ENCODE measurements around the gene NRSN2.

NRSN2 gene

GRCh38 chr20:312866-313265 is 34.0 kb upstream of the NRSN2 start:
- no peak for DNase-seq (ENCODE audit: low spot score)
- no peak overlapping the region for H3K4me3 ChIP-seq
- TF ChIP-seq, protein P1, sequence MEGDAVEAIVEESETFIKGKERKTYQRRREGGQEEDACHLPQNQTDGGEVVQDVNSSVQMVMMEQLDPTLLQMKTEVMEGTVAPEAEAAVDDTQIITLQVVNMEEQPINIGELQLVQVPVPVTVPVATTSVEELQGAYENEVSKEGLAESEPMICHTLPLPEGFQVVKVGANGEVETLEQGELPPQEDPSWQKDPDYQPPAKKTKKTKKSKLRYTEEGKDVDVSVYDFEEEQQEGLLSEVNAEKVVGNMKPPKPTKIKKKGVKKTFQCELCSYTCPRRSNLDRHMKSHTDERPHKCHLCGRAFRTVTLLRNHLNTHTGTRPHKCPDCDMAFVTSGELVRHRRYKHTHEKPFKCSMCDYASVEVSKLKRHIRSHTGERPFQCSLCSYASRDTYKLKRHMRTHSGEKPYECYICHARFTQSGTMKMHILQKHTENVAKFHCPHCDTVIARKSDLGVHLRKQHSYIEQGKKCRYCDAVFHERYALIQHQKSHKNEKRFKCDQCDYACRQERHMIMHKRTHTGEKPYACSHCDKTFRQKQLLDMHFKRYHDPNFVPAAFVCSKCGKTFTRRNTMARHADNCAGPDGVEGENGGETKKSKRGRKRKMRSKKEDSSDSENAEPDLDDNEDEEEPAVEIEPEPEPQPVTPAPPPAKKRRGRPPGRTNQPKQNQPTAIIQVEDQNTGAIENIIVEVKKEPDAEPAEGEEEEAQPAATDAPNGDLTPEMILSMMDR (IDR thresholded peaks at IDR 0.05) = no peak
- H3K27ac ChIP-seq = no peak overlapping the region

- H3K4me3 ChIP-seq = no peak overlapping the region
- no peak for DNase-seq (ENCODE audit: low spot score)
- TF ChIP-seq, protein P1 (IDR thresholded peaks at IDR 0.05) = no peak
- H3K27ac ChIP-seq = no peak overlapping the region
These were observed 33.5 kb upstream of the NRSN2 start for GRCh38 chr20:313402-313801.

GRCh38 chr20:313948-314347 is 33.0 kb upstream of the NRSN2 start:
- DNase-seq (ENCODE audit: low spot score) = no peak
- Histone ChIP-seq H3K27ac (no peak overlapping the region), H3K4me3 (no peak overlapping the region)
- TF ChIP-seq, protein P1 (IDR thresholded peaks at IDR 0.05) = no peak

GRCh38 chr20:316316-317068 is 30.4 kb upstream of the NRSN2 start:
- no peak overlapping the region for H3K4me3 ChIP-seq
- no peak for DNase-seq (ENCODE audit: low spot score)
- TF ChIP-seq, protein P1 (IDR thresholded peaks at IDR 0.05) = no peak
- H3K27ac ChIP-seq = no peak overlapping the region

- peak; percentile 94 for DNase-seq (ENCODE audit: low spot score)
- H3K4me3 ChIP-seq = peak overlapping the region; percentile 91
- H3K27ac ChIP-seq = peak overlapping the region; percentile 81 to 94
- TF ChIP-seq, protein P1 (IDR thresholded peaks at IDR 0.05) = no peak
These were observed 22.5 kb upstream of the NRSN2 start for GRCh38 chr20:324177-325044.

DNA sequence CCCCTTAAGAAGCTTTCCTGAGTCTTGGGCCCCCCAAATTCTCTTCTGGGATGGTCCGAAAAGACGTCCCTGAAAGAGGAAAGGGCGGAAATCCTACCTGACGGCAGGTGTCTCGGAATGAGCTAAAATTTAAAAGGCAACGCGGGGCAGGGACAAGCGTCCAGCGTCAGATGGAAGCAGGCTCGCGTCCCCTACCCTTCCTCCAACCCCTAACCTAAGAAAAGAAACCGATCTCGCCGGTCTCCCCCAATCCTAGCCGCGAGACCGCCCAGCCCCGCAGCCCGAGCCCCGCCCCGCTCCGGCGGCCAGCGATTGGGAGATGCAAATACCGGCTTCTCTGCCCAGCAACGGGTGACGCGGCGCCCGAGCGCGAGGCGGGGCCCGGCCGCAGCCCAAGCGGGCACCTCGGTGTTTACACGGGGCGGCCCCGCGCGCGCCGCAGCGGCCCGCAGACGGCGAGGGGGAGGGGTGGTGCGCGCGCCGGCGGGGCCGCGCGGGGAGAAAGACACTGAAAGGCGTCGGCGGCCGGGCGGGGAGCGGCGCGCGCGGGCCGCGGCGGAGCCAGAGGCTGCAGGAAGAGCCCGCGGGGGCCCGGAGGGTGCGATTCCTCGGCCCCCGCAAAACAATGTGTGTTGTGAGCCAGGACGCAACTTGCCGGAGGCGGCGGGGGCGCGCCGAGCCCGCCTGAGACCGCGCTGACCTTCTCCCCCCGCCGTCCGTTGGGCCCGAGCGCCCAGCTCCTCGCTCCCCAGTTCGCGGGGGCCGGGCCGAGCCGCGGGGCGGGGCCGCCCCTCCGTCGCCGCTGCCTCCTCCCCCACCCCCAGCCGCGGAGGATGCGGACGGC is 21.6 kb upstream of the NRSN2 start, which contains the start of gene SOX12:
TSS of gene SOX12 (plus strand) at position 508 of the 844 bp plus-strand sequence. CDS start 373 bp downstream, outside the sequence.
- H3K27ac ChIP-seq = peak within 1 kb of the TSS; percentile 81 to 94

More for the DNA sequence above, 21.6 kb upstream of the NRSN2 start, which contains the start of gene SOX12:
- peak; percentile 98 for DNase-seq (ENCODE audit: low spot score)
- peak within 1 kb of the TSS; percentile 91 for H3K4me3 ChIP-seq
- TF ChIP-seq, protein P1 (IDR thresholded peaks at IDR 0.05) = no peak

Measured in coronary artery (tissue), 2 donors.